ENCODE measurements around the gene NFATC2.
"Not testable (repeated sequence)": the region's sequence is repeated elsewhere in the genome, so short reads cannot be mapped to it uniquely, and the experiment has no call there.

The NFATC2 gene

DNA sequence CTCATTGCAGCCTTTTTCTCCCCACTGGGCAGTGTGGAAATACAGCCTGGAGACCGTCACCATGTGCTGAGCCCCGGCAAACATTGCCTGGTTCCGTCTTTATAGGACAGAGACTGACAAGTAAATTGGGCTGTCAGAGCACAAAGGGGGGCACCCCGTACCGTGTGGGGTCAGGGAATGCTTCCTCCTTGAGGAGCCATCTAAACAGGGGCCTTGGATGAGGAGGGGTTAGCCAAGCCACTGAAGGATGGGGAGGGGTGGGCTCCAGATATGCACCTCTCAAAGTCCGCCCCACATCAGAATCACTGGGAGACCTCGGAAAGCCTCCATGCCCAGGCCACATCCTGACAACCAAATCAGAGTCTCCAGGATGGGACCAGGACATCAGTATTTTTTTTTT is 73.9 kb downstream of the NFATC2 start:
- no peak for DNase-seq

DNA sequence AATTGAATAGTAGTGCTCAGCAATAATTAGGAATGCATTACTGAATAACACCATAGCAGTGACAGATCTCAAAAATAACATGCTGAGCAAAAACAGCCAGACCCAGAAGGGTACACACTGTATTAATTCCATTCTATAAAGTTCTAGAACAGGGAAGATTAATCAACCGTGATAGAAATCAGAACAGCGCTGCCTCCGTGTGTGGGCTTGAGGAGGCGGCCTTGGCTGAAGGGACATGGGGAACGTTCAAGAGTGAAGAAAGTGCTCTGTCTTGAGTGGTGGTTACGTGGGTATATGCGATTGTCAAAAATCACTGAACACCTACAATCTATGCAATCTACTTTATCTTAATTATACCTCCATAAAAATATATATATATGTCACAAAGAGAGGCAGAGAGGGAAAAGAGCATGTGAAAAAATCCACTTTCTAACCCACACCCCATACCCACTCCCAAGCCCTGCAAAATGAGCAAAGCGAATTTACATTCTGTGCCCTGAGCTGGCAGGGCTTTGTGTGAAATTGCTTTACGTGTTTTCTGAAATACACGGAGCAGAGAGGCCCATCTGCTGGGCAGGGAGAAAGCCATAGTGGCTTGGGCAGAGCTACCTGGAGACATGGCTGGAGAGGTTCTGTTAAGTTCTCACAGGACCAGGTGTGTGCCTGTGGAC is 74.4 kb downstream of the NFATC2 start:
- no peak for DNase-seq

DNA sequence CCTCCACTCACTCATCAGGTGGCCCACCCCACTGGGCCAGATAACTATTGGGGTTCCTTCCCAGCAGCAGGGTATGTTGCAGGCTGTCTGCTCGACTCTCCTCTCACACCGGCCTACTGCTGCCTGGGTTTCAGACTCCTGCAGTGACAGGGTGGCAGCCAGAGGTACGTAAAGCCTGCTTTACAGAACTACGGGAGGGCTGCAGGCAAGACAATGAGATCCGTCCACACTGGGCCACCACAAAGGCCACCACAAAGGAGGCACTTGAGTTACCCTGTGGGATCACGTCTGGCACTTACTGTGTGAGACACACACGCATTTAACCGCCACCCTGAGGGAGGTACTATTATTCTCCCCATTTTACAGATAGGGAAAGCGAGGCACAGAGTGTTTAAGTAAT is 78.5 kb downstream of the NFATC2 start:
- DNase-seq, result no peak

DNA sequence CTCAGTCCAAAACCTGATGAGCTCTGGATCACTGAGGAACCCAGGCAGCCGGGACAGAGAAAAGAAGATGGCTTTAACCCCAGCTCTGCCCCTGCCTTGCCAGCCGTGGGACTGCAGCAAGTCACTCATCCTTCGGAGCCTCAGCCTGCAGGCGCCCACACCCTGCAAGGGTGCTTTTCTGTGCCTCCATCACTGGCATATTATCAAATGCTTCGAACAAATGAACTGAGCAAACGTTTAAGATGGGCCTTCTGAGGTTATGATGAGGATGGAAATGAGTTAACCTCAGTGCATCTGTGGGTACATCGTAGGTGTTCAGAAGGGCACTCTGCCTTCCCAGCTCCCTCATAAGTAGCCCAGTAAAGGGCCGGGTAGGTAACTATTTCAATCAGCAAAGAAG is 79.0 kb downstream of the NFATC2 start:
- DNase-seq, result no peak

DNA sequence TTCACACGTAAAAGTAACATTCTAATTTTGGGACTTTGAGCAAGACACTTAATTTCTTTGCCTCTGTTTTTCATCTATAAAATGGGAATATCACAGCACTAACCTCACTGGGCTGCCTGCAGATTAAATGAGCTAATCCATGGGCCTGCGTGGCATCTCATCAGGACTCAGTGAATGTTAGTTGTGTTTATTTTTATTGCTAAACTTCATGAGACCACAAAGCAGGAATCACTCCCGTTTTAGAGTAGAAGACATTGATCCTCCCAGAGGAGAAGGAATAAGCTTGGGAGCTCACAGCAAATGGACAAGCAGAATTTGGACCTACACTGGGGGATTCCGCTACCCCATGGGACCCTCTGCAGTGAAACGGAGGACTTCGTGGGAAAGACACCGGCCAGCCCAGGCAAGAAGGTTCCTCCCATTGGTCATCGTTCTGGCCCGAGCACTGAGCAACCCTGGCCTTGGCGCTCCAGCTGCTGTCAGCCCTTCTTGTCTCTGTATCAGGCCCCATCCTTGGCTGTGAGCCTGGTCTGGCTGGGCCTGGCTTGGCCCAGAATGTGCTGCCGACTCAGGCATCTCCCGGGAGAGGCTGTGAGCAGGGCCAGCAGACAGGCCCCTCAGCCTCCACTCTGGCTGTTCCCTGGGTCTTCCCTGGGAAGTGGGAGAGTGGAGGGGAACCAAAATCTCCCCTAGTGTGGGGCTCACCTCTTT is 79.8 kb downstream of the NFATC2 start:
- DNase-seq, result no peak

DNA sequence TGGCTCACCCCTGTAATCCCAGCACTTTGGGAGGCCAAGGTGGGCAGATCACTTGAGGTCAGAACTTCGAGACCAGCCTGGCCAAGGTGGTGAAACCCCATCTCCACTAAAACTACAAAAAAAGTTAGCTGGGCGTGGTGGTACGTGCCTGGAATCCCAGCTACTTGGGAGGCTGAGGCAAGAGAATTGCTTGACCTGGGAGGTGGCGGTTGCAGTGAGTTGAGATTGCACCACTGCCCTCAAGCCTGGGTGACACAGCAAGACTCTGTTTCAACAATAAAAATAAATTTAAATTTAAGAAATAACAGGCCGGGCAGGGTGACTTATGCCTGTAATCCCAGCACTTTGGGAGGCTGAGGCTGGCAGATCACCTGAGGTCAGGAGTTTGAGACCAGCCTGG is 80.7 kb downstream of the NFATC2 start:
- not testable (repeated sequence) for DNase-seq

DNA sequence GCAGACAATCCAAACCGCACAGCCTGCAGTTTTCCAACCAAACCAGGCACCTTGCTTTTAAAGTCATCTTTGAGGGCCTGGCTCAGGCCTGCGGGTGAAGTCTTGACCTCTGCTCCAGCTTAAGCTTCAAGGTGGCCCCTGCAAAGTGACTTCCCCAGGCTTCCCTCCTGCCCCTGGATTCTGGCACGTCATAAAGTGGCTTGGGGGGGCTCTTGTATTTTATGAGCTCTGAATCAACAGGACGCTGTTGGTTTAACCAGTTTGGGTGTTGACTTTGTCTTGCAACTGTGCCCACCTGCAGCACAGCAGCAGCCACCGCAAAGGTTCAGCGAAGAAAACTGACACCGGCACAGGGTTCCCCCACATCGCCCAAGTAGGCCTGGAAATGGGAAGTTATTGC is 81.2 kb downstream of the NFATC2 start:
- no peak for DNase-seq

DNA sequence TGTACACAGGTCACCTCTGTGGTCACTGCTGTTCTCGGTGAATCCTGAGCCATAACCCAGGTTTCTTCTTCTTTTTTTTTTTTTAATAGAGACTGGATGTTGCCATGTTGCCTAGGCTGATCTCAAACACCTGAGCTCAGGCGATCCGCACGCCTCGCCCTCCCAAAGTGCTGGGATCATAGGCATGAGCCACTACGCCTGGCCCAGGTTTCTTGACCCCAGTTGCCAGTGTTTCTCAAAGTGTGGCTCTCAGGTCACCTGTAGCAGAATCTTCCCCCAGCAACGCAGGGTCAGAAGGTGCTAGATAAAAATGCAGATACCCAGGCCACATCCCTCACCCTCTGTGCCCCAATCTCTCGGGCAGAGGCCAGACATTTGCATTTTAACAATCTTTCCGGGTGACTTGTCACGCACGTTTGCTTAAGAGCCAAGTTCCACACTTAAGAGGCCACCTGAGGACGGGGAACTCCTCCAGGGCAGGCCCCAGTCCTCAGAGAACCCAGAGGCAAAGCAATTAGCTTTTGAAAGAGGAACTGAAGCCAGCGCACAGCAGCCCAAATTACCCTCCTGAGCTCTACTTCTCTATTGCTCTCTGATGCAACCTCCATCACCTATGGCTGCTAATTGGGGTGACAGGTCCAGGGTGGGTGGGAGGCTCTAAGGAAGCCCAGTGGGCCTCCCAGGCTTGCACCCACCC is 81.8 kb downstream of the NFATC2 start:
- no peak for DNase-seq

DNA sequence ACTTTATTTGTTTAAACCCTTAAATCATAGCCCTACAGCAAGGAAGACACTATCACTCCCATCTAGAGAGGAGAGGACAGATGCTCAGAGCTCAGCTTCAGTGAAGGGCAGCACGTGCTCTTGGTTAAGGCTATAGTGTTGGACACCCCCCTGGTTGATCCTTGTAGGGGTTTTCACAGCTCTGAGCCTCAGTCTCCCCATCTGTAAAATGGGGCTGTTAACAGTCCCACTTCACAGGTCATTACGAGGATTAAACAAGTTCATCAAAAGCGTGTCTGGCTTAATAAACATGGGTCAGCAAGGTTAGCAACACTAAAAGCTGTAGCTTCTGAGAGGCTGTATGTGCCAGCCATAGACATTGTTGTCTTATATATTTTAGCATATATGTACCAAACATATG is 82.4 kb downstream of the NFATC2 start:
- no peak for DNase-seq

DNA sequence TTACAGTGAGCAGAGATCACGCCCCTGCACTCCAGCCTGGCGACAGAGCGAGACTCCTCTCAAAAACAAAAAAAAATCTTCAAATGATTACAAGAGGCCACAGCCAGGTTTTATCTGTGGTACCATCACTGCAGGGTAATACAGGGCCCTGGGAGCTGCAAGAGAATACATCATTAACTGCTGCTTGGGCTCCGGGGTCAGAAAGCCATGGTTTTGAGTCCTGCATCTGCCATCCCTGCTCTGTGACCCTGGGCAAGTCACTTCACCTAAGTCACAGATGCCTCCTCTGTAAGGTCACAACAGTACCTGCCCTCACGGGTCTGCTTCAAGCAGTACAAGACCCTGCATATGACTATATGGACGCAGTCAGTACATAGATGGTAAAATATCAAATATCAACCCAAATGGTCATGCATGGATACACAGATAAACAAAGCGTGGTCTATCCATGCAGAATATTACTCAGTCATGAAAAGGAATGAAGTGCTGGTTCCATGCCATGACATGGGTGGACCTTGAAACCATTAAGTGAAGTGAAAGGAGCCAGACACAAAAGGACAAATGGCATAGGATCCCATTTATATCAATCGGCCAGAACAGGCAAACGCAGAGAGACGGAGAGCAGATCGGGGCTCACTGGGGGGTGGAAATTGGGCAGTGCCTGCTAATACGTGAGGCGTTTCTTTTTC is 83.6 kb downstream of the NFATC2 start:
- DNase-seq, result no peak

DNA sequence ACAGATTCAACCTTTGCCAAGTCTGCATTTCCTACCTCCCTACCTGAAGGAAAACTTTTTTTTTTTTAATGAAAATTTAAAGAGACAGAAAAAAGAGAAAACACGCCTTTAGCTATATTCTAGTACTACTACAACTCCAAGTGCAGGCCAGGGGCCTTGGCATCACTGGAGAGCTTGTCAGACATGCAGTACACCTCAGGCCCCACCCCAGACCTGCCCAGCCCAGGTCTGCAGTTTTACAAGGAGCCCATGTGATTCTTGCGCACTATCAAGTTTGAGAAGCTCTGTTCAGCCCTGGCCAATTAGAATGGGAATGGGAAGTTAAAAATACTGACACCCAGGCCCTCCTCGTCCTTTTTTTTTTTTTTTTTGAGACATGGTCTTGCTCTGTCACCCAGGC is 85.0 kb downstream of the NFATC2 start:
- no peak for DNase-seq

DNA sequence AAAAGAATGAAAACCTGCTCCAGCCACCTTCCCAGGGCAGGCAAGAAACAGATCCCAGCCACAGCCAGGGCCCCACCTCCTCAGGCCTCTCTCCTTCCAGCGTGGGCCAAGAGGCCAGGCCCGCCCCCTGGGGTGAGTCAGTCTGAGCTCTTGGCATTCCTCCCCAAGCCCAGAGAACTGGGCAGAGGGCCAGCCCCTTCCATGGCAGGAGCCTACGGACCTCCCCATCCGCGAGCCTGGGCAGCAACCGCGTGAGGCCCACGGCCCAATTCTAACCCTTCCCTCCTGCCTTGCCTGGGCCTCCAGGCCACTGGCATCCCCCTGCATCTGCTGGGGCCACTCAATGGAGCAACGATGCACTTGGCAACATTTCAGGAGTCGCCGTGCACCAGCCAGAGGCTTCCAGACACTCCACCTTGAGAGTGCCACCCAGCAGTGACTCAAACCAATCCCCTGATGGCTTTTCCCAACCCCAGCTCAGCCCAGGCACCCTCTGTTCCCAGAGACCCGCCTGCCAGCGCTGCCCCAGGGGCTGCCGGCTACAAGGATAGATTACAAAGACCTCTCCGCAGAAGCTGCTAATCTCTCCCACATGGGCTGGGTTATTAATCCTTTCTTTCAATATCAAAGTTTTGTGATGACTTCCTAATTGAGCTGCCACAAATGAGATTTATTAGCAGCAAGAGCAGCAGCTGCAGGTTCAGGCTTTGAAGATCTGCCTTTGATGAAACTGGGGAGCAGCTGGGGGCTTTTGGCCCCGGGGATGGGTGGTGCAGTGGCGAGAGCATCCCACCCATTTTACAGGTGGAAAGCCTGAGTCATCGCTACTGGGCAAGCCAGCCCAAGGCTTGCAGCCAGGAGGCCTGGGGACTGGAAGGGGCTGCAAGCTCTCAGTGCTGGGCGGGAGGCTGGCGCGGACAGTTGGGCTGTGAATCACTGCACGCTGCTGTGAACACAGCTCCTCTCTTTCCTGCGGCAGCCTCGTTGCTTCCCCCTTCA is 85.7 kb downstream of the NFATC2 start:
- peak; percentile 25 for DNase-seq

DNA sequence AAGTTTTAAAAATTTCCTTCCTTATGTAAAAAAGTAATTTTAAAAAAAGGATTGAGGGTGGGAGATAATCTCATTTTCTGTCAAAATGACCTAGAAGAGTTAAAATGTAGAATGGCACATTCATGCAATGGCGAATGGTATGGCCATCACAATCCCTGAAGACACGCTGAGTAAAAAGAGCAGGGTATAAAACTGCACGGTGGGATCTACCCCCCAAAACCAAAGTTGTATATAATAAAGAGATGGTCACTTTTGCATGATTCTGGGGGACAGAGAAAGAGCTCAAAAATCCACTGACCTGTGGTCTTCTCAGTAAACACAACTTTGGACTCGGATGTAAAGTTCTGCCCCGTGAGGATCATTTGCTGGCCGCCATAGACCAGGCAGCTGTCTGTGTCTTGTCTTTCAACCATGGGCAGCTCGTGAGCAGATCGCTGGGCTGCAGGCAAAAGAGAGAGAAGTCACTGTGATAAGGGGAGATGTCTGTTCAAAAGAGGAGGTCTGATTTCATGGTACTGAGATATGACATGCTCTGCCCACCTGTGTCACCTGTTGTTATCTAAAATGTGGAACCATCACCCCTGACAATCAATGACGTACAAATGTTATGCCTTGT is 88.2 kb downstream of the NFATC2 start:
- DNase-seq, result no peak

DNA sequence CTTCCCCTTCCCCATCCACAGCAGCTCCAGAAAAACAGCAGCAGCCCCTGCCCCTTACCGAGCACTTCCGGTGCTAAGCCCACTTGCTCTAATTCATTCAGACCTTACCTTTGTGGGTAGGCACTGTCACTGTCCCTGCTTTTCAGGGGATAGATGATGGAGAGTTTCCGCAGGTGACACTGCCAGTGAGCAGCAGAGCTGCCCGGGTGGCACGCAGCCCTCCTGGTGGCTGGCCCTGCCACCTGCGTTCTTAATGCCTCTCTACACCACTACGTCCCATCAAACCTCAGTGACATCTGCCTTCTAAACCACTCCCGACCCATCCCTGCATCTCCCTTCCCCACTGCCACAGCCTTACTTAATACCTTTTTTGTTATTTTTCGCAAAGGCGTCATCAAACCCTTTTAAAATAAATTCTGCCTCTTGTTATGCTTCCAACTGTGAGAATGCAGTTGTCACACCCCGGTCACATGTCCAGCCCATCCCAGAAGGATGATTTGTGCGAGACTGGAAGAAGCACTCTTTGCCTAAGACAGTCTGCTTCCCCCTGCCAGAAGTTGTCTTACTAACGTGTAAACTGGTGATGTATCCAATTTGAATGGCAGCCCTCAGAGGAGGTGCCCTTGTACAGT is 89.7 kb downstream of the NFATC2 start:
- DNase-seq, result no peak

DNA sequence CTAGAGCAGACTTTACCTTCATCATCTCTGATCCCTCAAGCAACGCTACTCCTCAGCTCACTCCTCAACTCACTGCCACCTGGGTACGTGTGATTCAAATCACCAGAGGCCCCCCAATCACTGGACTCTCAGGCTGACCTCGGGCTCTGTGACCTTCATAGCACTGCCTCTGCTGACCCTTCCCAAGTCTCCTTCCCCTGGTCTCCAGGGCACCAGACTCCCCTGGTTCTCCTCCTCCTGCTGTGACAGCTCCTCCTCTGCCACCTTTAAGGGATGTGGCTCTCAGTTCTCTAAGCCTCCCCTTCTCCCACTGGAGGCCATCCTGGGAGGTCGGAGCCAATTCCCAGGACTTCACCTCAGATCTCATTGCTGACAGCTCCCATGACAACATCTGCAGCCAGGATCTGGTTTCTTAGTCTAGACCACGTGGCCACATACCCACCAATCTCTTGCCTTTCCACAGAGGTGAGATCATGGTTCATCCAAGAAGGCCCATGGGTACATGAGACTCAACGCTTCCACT is 90.4 kb downstream of the NFATC2 start:
- DNase-seq, result no peak

DNA sequence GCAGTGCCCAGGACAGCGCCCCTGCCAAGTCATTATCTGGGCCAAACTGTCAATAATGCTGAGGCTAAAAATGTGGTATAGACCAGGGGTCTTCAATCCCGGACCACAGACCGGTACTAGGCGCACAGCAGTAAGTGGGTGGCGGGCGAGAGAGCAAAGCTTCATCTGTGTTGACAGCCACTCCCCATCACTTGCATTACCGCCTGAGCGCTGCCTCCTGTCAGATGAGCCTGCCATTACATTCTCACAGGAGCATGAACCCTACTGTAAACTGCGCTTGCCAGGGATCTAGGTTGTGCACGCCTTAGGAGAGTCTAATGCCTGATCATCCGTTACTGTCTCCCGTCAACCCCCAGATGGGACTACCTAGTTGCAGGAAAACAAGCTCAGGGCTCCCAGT is 91.0 kb downstream of the NFATC2 start:
- DNase-seq, result no peak

DNA sequence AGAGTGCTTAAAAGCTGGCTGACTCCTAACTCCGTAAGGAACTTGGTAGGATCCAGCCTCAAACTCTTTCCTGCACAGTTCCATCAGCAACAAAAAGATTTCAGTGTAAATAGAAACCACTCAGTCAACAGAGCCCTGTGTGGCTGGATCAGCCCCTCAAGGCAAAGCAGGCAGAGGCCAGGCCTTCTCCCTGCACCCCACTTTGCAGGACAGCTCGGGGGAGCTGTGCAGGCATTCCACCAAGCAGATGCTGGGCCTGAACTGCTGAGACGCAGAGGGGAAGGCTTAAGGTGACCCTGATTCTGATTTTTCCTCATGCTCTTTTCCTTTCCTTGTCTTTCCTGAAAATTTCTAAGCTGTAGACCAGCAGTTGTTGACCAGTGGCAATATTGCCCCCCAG is 91.5 kb downstream of the NFATC2 start:
- DNase-seq, result no peak

DNA sequence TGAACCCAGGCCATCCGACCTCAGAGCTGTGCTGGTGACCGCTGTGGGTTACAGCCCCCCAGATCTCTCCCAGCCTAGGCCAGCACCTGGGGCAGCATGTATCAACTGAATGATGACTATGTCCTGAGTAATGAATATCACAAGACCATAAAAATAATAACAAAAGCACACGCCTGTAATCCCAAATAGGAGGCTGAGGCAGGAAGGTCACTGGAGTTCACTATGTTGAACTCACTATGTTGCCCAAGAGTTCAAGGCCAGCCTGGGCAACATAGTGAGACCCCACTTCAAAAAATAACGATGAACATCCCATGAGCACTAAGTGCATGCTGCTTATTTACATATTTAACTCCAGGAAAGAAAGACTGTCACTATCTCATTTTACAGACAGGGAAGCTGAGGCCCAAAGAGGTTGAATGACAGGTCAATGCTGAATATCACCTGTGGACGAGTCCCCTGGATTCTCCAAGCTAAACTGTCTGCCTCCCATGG is 92.3 kb downstream of the NFATC2 start:
- DNase-seq, result no peak

DNA sequence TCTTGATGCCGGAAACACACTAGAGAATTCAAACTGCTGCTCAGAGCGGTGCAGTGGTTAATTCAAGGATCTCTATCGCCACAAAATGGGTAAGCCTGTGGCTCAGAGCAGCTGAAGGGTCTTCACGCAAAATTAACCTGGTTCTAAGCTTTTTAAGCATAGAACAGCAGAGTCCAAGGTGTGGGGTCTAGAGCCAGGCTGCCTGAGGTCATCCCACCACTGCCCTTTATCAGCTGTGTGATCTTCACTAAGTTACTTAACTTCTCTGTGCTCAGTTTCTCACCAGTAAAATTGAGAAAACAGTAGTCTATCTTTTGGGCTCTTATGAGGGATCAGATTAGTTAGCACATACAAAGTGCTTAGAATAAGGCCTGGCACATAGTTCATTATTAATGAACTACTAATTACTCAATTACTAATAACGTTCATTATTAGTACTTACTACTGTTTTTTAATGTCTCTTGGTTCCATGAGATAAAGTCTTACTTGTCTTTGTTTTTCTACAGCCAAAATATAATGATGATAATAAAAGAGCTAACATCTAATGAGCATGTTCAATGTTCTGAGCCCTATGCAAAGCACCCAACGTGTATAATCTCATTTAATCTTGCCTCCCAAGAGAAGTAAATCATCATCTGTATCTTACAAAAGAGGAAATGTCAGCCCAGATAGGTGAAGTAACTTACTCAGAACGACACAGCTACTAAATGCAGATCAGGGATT is 92.9 kb downstream of the NFATC2 start:
- no peak for DNase-seq

DNA sequence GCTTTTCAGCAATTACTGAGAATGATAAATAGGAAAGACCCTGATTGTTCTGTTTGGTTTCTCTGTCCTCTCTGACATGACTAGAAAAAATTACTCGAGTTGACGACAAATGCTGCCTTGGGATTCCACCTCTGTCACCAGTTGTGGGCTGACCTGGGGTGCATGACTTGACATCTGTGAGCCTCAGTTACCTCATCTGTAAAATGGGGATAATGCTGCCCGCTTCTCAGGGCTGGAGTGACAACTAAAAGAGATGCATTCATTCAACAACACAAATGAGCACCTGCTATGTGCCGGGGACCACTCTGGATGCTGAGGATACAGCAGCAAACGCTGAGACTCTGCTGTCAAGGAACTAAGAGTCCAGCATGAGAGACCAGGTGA is 94.8 kb downstream of the NFATC2 start:
- no peak for DNase-seq
